ENCODE results near the gene CEPT1.

DNA sequence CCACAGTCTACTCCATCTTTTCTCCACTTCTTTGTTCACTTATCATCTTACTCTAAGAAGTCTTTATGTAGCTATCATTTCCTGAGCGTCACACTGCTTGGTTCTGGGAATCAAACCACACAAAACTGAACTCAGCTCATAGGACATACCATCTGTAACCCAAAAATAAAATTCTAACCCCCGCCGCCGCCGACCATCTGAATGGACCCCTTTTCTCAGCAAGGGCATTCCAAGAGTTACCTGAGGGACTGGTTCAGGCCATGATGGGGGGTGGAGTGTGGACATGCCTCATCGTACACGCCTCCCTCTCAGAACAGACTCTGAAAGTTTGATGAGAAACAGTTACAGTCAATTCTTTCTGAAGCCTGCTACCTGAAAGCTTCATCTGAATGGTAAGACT, 74.9 kb downstream of the CEPT1 start:
- TF ChIP-seq EZH2 (IDR thresholded peaks at IDR 0.05; ENCODE audit: insufficient read depth, poor library complexity, severe bottlenecking) (no peak), EZH2phosphoT487 (IDR thresholded peaks at IDR 0.05; ENCODE audit: insufficient read depth, low read depth) (no peak)

Data from GM23248 (cell line).